Heart left ventricle (tissue), 16 donors: ENCODE results near the gene DRC7. TPM values are rescaled to one million over a fixed set of nuclear protein-coding genes. Genes with fewer than 3 reads are reported as not detected.

ENCODE experiments used
- ATAC-seq, 4 donors: fragments of 200-7000 bp; cut with Tn5 transposase; one replicate each; pipeline ENCODE4 v1.9.1; 2020 to 2022; ENCODE audit warnings: moderate library complexity in 4 of 4, mild to moderate bottlenecking in 3 of 4, moderate number of reproducible peaks in 1 of 4
- DNase-seq, 5 donors: peaks; one replicate each; pipeline ENCODE4 v3.0.0-alpha.2; 2020
- H3K27ac ChIP-seq, 12 donors: fragments of 200-600 bp; sonication (generic) in 4 of 12; one replicate each; pipeline versions ENCODE4 v1.5.0 to v1.8.0; 2016 to 2022; ENCODE audit warnings: mild to moderate bottlenecking in 2 of 12
- H3K27me3 ChIP-seq, 9 donors: fragments of 200-600 bp; sonication (generic) in 2 of 9; one replicate each; pipeline versions ENCODE4 v1.5.1 to v1.8.0; 2016 to 2022; ENCODE audit warnings: mild to moderate bottlenecking in 3 of 9
- H3K36me3 ChIP-seq, 9 donors: fragments of 200-600 bp; sonication (generic) in 2 of 9; one replicate each; pipeline versions ENCODE4 v1.5.0 to v1.8.0; 2018 to 2022; ENCODE audit warnings: mild to moderate bottlenecking in 2 of 9
- H3K4me1 ChIP-seq, 12 donors: fragments of 200-600 bp; sonication (generic) in 4 of 12; one replicate each; pipeline versions ENCODE4 v1.5.0 to v1.8.0; 2016 to 2022; ENCODE audit warnings: mild to moderate bottlenecking in 3 of 12
- H3K4me3 ChIP-seq, 12 donors: fragments of 200-600 bp; sonication (generic) in 4 of 12; one replicate each; pipeline versions ENCODE4 v1.5.0 to v1.8.0; 2017 to 2022; ENCODE audit warnings: mild to moderate bottlenecking in 9 of 12, moderate library complexity in 4 of 12
- H3K9me3 ChIP-seq, 12 donors: fragments of 200-600 bp; sonication (generic) in 4 of 12; one replicate each; pipeline versions ENCODE4 v1.5.0 to v1.8.0; 2016 to 2022; ENCODE audit warnings: mild to moderate bottlenecking in 1 of 12
- POLR2A ChIP-seq, 2 donors: fragments of 450-650 bp; IDR thresholded peaks; one replicate each; pipeline ENCODE4 v1.6.1; 2017; ENCODE audit warnings: antibody characterized with exemption in 2 of 2, mild to moderate bottlenecking in 2 of 2, moderate library complexity in 2 of 2
- WGBS, 4 donors: extraction: QIAGEN DNeasy Blood & Tissue Kit in 2 of 4; methylation state at CpG; one replicate each; pipeline versions ENCODE4 v1.1.5 to v1.1.7; 2013 to 2018; 5-methylcytosine and 5-hydroxymethylcytosine counted together
- intact Hi-C, 10 donors: fragments of 100-400 bp; cut with DNase I; formaldehyde crosslinking; loops; one replicate each; pipeline versions ENCODE4 v1.11.1 to v1.14.2; 2022
- polyA plus RNA-seq, 2 donors: library from polyadenylated mRNA; stranded (reverse); fragments of 200-250 nt; gene quantifications; one replicate each; pipeline ENCODE4 v1.2.3, GENCODE V29; 2013
- total RNA-seq, 9 donors: library from RNA; depleted of rRNA in 2 of 9; stranded (reverse); fragments of >200 nt in 2 of 9; fragmentation: NEBNext Ultra II Directional in 3 of 9; extraction: Animal tissue kit (Norgen Biotek cat#: 25700) in 3 of 9; gene quantifications; one replicate each; pipeline versions ENCODE4 v1.1.0 to v1.2.4, GENCODE V29; 2016 to 2023
- TF ChIP-seq, protein P1 (sequence below), 12 donors: fragments of 200-600 bp; sonication (generic) in 4 of 12; IDR thresholded peaks; one replicate each; pipeline versions ENCODE4 v1.5.0 to v1.8.0; 2018 to 2022; ENCODE audit warnings: antibody characterized with exemption in 12 of 12, mild to moderate bottlenecking in 5 of 12
- donor health status: ischemic (EF 13 %, LVEDD 7.1; RV severe dilation, severe dysfunction).
- donor health status: healthy with polysubstance abuse.
- donor health status: DM: no; HTN: yes; CAD: no.
- donor health status: DM: no; HTN: no; CAD: no.
- donor health status: ischemic (EF 25% LVEDD 6.9; RV normal size, moderate dysfunction).
- donor health status: ischemic (EF 25% LVEDD 5.7; RV mildly dilated, moderate dysfunction).
- donor health status: healthy.
- donor health status: DM: yes; HTN: yes; CAD: no.
- donor health status: ischemic (EF 35%, LVEDD 5.7; RV mildly dilated, moderate dysfunction).
- donor health status: nonischemic (EF 11% LVEDD 7.7; RV severe dilation, severe dysfunction).
- donor health status: DM: yes; HTN: yes; CAD: no.
- donor health status: PGD.
- donor health status: ischemic (EF 29% LVEDD 5.4; RV normal size, mild dysfunction).
- donor health status: nonischemic (EF 23%, LVEDD 6.1; RV moderate dilation, normal function).

The DRC7 gene
- total and polyA plus RNA-seq, 11 donors = 0.29 TPM; not detected in 10

DNA sequence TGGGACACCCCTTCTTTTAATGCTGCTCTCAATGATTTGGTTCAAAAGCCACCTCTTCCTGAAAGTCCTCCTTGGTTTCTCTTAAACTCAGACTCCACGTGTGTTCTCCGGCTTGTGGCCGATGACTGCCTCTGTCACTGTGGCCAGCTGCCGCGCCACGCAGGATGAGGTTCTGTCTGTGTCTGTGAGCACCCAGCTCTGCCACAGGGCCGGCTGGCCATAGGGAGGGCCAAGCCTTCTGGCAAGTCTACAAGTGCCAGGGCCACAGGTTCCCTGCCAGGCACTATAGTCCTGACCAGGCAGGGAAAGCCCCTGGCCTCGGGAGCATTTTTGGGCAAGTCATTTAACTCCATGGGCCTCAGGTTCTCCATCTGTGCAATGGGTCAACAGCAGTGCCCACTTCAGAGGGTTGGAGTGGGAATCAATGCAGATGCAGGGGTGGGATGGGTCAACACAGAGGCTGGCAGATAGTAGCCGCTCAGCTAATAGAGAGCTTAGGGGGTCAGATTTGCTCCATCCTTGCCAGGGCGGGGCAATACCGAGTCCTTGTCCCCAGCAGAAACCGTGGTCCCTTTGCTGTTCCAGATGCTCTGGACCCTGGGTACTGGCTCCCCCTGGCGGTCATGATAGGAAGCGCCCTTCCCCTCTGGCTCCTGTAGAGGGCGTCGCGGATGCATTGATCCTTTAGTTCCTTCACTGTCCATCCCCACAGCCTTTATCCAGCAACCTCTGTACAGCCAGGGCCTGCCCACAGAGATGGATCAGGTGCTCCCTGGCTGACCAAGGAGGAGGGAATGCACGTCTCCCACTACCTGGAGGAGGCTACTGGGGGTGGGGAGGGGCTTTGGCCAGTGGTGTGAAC, 45.8 kb upstream of the DRC7 start:
- DNase-seq = peak; percentile 70 to 88 (median 74)
- 36 to 46% (median 44%) methylated on average over 17 to 18 of the region's 18 CpGs for WGBS, 4 donors
- peaks cover 0 to 41% (median 22%) of the 10 kb centered on the region in 12 donors for H3K4me1 ChIP-seq
- peaks cover 0 to 30% (median 8%) of the 10 kb centered on the region in 9 donors for H3K36me3 ChIP-seq
- no peaks in the 10 kb centered on the region for H3K9me3 ChIP-seq
- H3K27me3 ChIP-seq = no peaks in the 10 kb centered on the region
- peak; percentile 25 to 68 (median 54) for ATAC-seq
- H3K4me3 ChIP-seq = no peak overlapping the region
- H3K27ac ChIP-seq = peak overlapping the region; percentile 71 to 93 (median 86)
- TF ChIP-seq, protein P1, sequence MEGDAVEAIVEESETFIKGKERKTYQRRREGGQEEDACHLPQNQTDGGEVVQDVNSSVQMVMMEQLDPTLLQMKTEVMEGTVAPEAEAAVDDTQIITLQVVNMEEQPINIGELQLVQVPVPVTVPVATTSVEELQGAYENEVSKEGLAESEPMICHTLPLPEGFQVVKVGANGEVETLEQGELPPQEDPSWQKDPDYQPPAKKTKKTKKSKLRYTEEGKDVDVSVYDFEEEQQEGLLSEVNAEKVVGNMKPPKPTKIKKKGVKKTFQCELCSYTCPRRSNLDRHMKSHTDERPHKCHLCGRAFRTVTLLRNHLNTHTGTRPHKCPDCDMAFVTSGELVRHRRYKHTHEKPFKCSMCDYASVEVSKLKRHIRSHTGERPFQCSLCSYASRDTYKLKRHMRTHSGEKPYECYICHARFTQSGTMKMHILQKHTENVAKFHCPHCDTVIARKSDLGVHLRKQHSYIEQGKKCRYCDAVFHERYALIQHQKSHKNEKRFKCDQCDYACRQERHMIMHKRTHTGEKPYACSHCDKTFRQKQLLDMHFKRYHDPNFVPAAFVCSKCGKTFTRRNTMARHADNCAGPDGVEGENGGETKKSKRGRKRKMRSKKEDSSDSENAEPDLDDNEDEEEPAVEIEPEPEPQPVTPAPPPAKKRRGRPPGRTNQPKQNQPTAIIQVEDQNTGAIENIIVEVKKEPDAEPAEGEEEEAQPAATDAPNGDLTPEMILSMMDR (IDR thresholded peaks at IDR 0.05) = peak; percentile 99 to 100 (median 100)
- TF ChIP-seq POLR2A (IDR thresholded peaks at IDR 0.05) = no peak
- intact Hi-C loops = loop anchor here (1.0 to 5.0 kb wide), 10 partner anchors 20 to 73 kb away; partner anchors contain the start of gene ADGRG1 (in 2 of the 10)

DNA sequence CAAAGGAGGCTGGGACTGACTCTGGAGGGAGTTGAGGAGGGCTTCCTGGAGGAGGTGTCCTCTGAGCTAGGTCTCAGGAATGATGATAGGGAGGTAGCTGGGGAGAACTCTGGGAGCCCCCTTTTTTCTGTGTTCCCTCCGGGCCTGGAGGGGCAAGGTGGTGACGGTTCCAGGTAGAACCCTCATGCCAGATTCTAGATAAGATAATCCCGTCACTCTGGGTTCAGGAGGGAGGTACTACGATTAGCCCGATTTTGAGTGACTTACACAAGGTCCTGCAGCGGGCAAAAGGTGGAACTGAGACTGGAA, 45.2 kb upstream of the DRC7 start:
- intact Hi-C loops = loop anchor here (1.0 to 5.0 kb wide), 10 partner anchors 21 to 73 kb away; partner anchors contain the start of gene ADGRG1 (in 2 of the 10)
- TF ChIP-seq, protein P1 (IDR thresholded peaks at IDR 0.05) = no peak
- no peak for TF ChIP-seq POLR2A (IDR thresholded peaks at IDR 0.05)
- Histone ChIP-seq H3K36me3 (peaks cover 0 to 30% (median 8%) of the 10 kb centered on the region in 9 donors), H3K4me1 (peaks cover 0 to 39% (median 22%) of the 10 kb centered on the region in 12 donors), H3K27ac (no peak overlapping the region), H3K4me3 (no peak overlapping the region), H3K9me3 (no peaks in the 10 kb centered on the region), H3K27me3 (no peaks in the 10 kb centered on the region)
- 69 to 78% (median 72%) methylated on average over 6 of the region's 6 CpGs for WGBS, 4 donors
- DNase-seq (no peak), ATAC-seq (no peak)

DNA sequence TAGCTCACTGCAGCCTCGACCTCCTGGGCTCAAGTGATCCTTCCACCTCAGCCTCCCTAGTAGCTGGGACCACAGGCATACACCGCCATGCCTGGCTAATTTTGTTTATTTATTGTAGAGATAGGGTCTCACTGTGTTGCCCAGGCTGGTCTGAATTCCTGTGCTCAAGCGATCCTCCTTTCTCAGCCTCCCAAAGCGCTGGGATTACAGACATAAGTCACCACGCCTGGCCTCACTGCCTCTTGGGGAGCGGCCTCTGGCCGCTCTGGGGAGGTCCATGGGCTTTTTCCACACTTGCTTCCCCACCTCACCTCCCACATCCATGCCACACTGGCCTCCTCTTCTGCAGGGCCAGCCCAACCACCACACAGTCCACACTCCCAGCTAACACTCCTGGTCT, 44.8 kb upstream of the DRC7 start:
- TF ChIP-seq POLR2A (IDR thresholded peaks at IDR 0.05) = no peak
- TF ChIP-seq, protein P1 (IDR thresholded peaks at IDR 0.05) = no peak
- H3K27ac ChIP-seq = no peak overlapping the region
- DNase-seq = no peak
- no peaks in the 10 kb centered on the region for H3K27me3 ChIP-seq
- 84 to 92% (median 89%) methylated on average over 7 of the region's 7 CpGs for WGBS, 4 donors
- H3K4me3 ChIP-seq = no peak overlapping the region
- no peaks in the 10 kb centered on the region for H3K9me3 ChIP-seq
- intact Hi-C loops = loop anchor here (1.0 to 10.0 kb wide), 11 partner anchors 21 to 73 kb away; partner anchors contain the start of gene ADGRG1 (in 2 of the 10)
- peaks cover 0 to 30% (median 8%) of the 10 kb centered on the region in 9 donors for H3K36me3 ChIP-seq
- ATAC-seq = no peak
- H3K4me1 ChIP-seq = peaks cover 0 to 38% (median 22%) of the 10 kb centered on the region in 12 donors
